ENCODE data around the gene TRIM62.
A peak's percentile ranks its signal among the peaks of the same experiment; 100 is the strongest.
"Not testable (repeated sequence)": the region's sequence is repeated elsewhere in the genome, so short reads cannot be mapped to it uniquely, and the experiment has no call there.

Gene TRIM62

GRCh38 chr1:33130297-33130696 lies 51.5 kb downstream of the TRIM62 start:
- H3K27me3 ChIP-seq (replicated peaks; ENCODE audit: control insufficient read depth, insufficient read depth, low read length) = no peaks in the 10 kb centered on the region
- TF ChIP-seq CTCF (IDR thresholded peaks at IDR 0.05; ENCODE audit: insufficient read depth, low read length, poor library complexity, severe bottlenecking) = no peak
- DNase-seq (ENCODE audit: extremely low read depth, insufficient read length) = no peak
- no peak overlapping the region for H3K4me3 ChIP-seq (replicated peaks; ENCODE audit: low read depth, low read length)
- no peaks in the 10 kb centered on the region for H3K36me3 ChIP-seq (ENCODE audit: control insufficient read depth, insufficient read depth, low read length)

GRCh38 chr1:33128781-33129180 lies 53.1 kb downstream of the TRIM62 start:
- no peaks in the 10 kb centered on the region for H3K27me3 ChIP-seq (replicated peaks; ENCODE audit: control insufficient read depth, insufficient read depth, low read length)
- no peaks in the 10 kb centered on the region; the same call in 1 of the 2 replicates for H3K36me3 ChIP-seq (ENCODE audit: control insufficient read depth, insufficient read depth, low read length)
- DNase-seq (ENCODE audit: extremely low read depth, insufficient read length) = no peak
- TF ChIP-seq CTCF (IDR thresholded peaks at IDR 0.05; ENCODE audit: insufficient read depth, low read length, poor library complexity, severe bottlenecking) = no peak
- H3K4me3 ChIP-seq (replicated peaks; ENCODE audit: low read depth, low read length) = no peak overlapping the region

GRCh38 chr1:33127001-33127823 lies 54.6 kb downstream of the TRIM62 start:
- peak; percentile 95 for TF ChIP-seq CTCF (IDR thresholded peaks at IDR 0.05; ENCODE audit: insufficient read depth, low read length, poor library complexity, severe bottlenecking)
- DNase-seq (ENCODE audit: extremely low read depth, insufficient read length) = peak; percentile 97
- Histone ChIP-seq H3K27me3 (replicated peaks; ENCODE audit: control insufficient read depth, insufficient read depth, low read length) (no peaks in the 10 kb centered on the region), H3K36me3 (ENCODE audit: control insufficient read depth, insufficient read depth, low read length) (no peaks in the 10 kb centered on the region; the same call in 1 of the 2 replicates), H3K4me3 (replicated peaks; ENCODE audit: low read depth, low read length) (peak overlapping the region; percentile 77)

- Histone ChIP-seq H3K4me3 (replicated peaks; ENCODE audit: low read depth, low read length) (peak overlapping the region; percentile 77), H3K27me3 (replicated peaks; ENCODE audit: control insufficient read depth, insufficient read depth, low read length) (no peaks in the 10 kb centered on the region), H3K36me3 (ENCODE audit: control insufficient read depth, insufficient read depth, low read length) (no peaks in the 10 kb centered on the region; the same call in 1 of the 2 replicates)
- no peak for TF ChIP-seq CTCF (IDR thresholded peaks at IDR 0.05; ENCODE audit: insufficient read depth, low read length, poor library complexity, severe bottlenecking)
- no peak for DNase-seq (ENCODE audit: extremely low read depth, insufficient read length)
Observed at GRCh38 chr1:33126411-33127000, 55.3 kb downstream of the TRIM62 start.

GRCh38 chr1:33124647-33125046 lies 57.2 kb downstream of the TRIM62 start:
- H3K36me3 ChIP-seq (ENCODE audit: control insufficient read depth, insufficient read depth, low read length); H3K4me3 ChIP-seq (replicated peaks; ENCODE audit: low read depth, low read length); H3K27me3 ChIP-seq (replicated peaks; ENCODE audit: control insufficient read depth, insufficient read depth, low read length); DNase-seq (ENCODE audit: extremely low read depth, insufficient read length): not testable (repeated sequence)

GRCh38 chr1:33123266-33123665 lies 58.6 kb downstream of the TRIM62 start:
- TF ChIP-seq CTCF (IDR thresholded peaks at IDR 0.05; ENCODE audit: insufficient read depth, low read length, poor library complexity, severe bottlenecking) = no peak

More at GRCh38 chr1:33123266-33123665, 58.6 kb downstream of the TRIM62 start:
- no peak overlapping the region for H3K4me3 ChIP-seq (replicated peaks; ENCODE audit: low read depth, low read length)
- no peaks in the 10 kb centered on the region for H3K27me3 ChIP-seq (replicated peaks; ENCODE audit: control insufficient read depth, insufficient read depth, low read length)
- no peak for DNase-seq (ENCODE audit: extremely low read depth, insufficient read length)
- no peaks in the 10 kb centered on the region; the same call in 1 of the 2 replicates for H3K36me3 ChIP-seq (ENCODE audit: control insufficient read depth, insufficient read depth, low read length)
